ENCODE data around the gene SERP1.
"Not testable (repeated sequence)": the region's sequence is repeated elsewhere in the genome, so short reads cannot be mapped to it uniquely, and the experiment has no call there.

Gene SERP1

GRCh38 chr3:150538324-150539208 is 7.7 kb downstream of the SERP1 start:
- no peak for DNase-seq (ENCODE audit: low read depth)

GRCh38 chr3:150535204-150535603 is 11.1 kb downstream of the SERP1 start:
- DNase-seq (ENCODE audit: low read depth): no peak

GRCh38 chr3:150531775-150532174 is 14.5 kb downstream of the SERP1 start:
- DNase-seq (ENCODE audit: low read depth): no peak

GRCh38 chr3:150528354-150528797 is 17.9 kb downstream of the SERP1 start:
- peak; percentile 36 for DNase-seq (ENCODE audit: low read depth)

- no peak for DNase-seq (ENCODE audit: low read depth)
Observed at GRCh38 chr3:150527464-150528255, 18.6 kb downstream of the SERP1 start.

- DNase-seq (ENCODE audit: low read depth): no peak
Observed at GRCh38 chr3:150523538-150523937, 22.8 kb downstream of the SERP1 start.

GRCh38 chr3:150521463-150521862 is 24.8 kb downstream of the SERP1 start:
- DNase-seq (ENCODE audit: low read depth): no peak

GRCh38 chr3:150520408-150520807 is 25.9 kb downstream of the SERP1 start:
- no peak for DNase-seq (ENCODE audit: low read depth)

GRCh38 chr3:150519026-150519425 is 27.3 kb downstream of the SERP1 start:
- DNase-seq (ENCODE audit: low read depth): no peak

- DNase-seq (ENCODE audit: low read depth): peak; percentile 9
Observed at GRCh38 chr3:150515210-150515609, 31.1 kb downstream of the SERP1 start.

- DNase-seq (ENCODE audit: low read depth): peak; percentile 56
Observed at GRCh38 chr3:150511122-150511821, 35.0 kb downstream of the SERP1 start.

- no peak for DNase-seq (ENCODE audit: low read depth)
Observed at GRCh38 chr3:150509780-150510179, 36.5 kb downstream of the SERP1 start.

- no peak for DNase-seq (ENCODE audit: low read depth)
Observed at GRCh38 chr3:150508401-150508800, 37.9 kb downstream of the SERP1 start.

- DNase-seq (ENCODE audit: low read depth): no peak
Observed at GRCh38 chr3:150504483-150504882, 41.8 kb downstream of the SERP1 start.

- no peak for DNase-seq (ENCODE audit: low read depth)
Observed at GRCh38 chr3:150503402-150504099, 42.7 kb downstream of the SERP1 start.

GRCh38 chr3:150500960-150501359 is 45.3 kb downstream of the SERP1 start:
- not testable (repeated sequence) for DNase-seq (ENCODE audit: low read depth)

- peak; percentile 84 for DNase-seq (ENCODE audit: low read depth)
Observed at GRCh38 chr3:150497956-150498355, 48.3 kb downstream of the SERP1 start.

- peak; percentile 63 for DNase-seq (ENCODE audit: low read depth)
Observed at GRCh38 chr3:150495563-150496168, 50.6 kb downstream of the SERP1 start.

- peak; percentile 10 for DNase-seq (ENCODE audit: low read depth)
Observed at GRCh38 chr3:150495149-150495548, 51.1 kb downstream of the SERP1 start.

- DNase-seq (ENCODE audit: low read depth): no peak
Observed at GRCh38 chr3:150494411-150494977, 51.8 kb downstream of the SERP1 start.
